Heart right ventricle (tissue), 16 donors: ENCODE data around the gene ZSCAN31. TPM values are rescaled to one million over a fixed set of nuclear protein-coding genes. Genes with fewer than 3 reads are reported as not detected.
"Not testable (repeated sequence)": the region's sequence is repeated elsewhere in the genome, so short reads cannot be mapped to it uniquely, and the experiment has no call there.

ENCODE experiments used
- ATAC-seq, 8 donors: fragments of 200-7000 bp; cut with Tn5 transposase; one replicate each; pipeline ENCODE4 v1.9.1; 2020; ENCODE audit warnings: mild to moderate bottlenecking in 8 of 8, moderate library complexity in 8 of 8, moderate number of reproducible peaks in 1 of 8
- DNase-seq, 2 donors: peaks; one replicate each; pipeline ENCODE4 v3.0.0-alpha.2; 2020
- H3K27ac ChIP-seq, 10 donors: fragments of 200-600 bp; sonication (generic) in 2 of 10; one replicate each; pipeline versions ENCODE4 v1.5.0 to v1.8.0; 2020 to 2022; ENCODE audit warnings: mild to moderate bottlenecking in 3 of 10
- H3K27me3 ChIP-seq, 7 donors: fragments of 200-600 bp; one replicate each; pipeline ENCODE4 v1.8.0; 2021 to 2022; ENCODE audit warnings: mild to moderate bottlenecking in 2 of 7
- H3K36me3 ChIP-seq, 9 donors: fragments of 200-600 bp; sonication (generic) in 1 of 9; one replicate each; pipeline versions ENCODE4 v1.5.0 to v1.8.0; 2020 to 2022; ENCODE audit warnings: mild to moderate bottlenecking in 2 of 9
- H3K4me1 ChIP-seq, 9 donors: fragments of 200-600 bp; sonication (generic) in 1 of 9; one replicate each; pipeline versions ENCODE4 v1.5.0 to v1.8.0; 2020 to 2022; ENCODE audit warnings: mild to moderate bottlenecking in 4 of 9
- H3K4me3 ChIP-seq, 10 donors: fragments of 200-600 bp; sonication (generic) in 2 of 10; one replicate each; pipeline versions ENCODE4 v1.5.0 to v1.8.0; 2020 to 2022; ENCODE audit warnings: mild to moderate bottlenecking in 7 of 10, moderate library complexity in 2 of 10
- H3K9me3 ChIP-seq, 11 donors: fragments of 200-600 bp in 10 of 11; sonication (generic) in 2 of 11; one replicate each; pipeline versions ENCODE4 v1.5.0 to v1.8.0; 2013 to 2022; ENCODE audit warnings: mild to moderate bottlenecking in 2 of 11, control low read depth in 1 of 11, moderate library complexity in 1 of 11
- CTCF ChIP-seq, 9 donors: fragments of 200-600 bp; sonication (generic) in 2 of 9; IDR thresholded peaks; one replicate each; pipeline versions ENCODE4 v1.5.0 to v1.8.0; 2021 to 2022; ENCODE audit warnings: antibody characterized with exemption in 9 of 9, mild to moderate bottlenecking in 5 of 9, moderate library complexity in 1 of 9
- WGBS, 2 donors: extraction: QIAGEN DNeasy Blood & Tissue Kit; methylation state at CpG; one replicate each; pipeline ENCODE4 v1.1.7; 2013; ENCODE audit warnings: inconsistent platforms in 1 of 2; 5-methylcytosine and 5-hydroxymethylcytosine counted together
- intact Hi-C, 10 donors: fragments of 100-400 bp; cut with DNase I; formaldehyde crosslinking; loops; one replicate each; pipeline versions ENCODE4 v1.11.1 to v1.14.2; 2022
- polyA plus RNA-seq, 2 donors: library from polyadenylated mRNA; stranded (reverse); fragments of 200-250 nt; gene quantifications; one replicate each; pipeline ENCODE4 v1.2.3, GENCODE V29; 2013
- total RNA-seq, 10 donors: library from RNA; stranded (reverse); fragmentation: NEBNext Ultra II Directional in 3 of 10; extraction: Animal tissue kit (Norgen Biotek cat#: 25700) in 3 of 10; gene quantifications; one replicate each; pipeline versions ENCODE4 v1.2.1 to v1.2.4, GENCODE V29; 2021 to 2023
- donor health status: Arrhythmogenic right ventricular cardiomyopathy.
- donor health status: ischemic (EF 13 %, LVEDD 7.1; RV severe dilation, severe dysfunction).
- donor health status: healthy with polysubstance abuse.
- donor health status: DM: no; HTN: yes; CAD: no.
- donor health status: DM: no; HTN: no; CAD: no.
- donor health status: ischemic (EF 25% LVEDD 6.9; RV normal size, moderate dysfunction).
- donor health status: ischemic (EF 25% LVEDD 5.7; RV mildly dilated, moderate dysfunction).
- donor health status: healthy.
- donor health status: DM: yes; HTN: yes; CAD: no.
- donor health status: Ischemic cardiomyopathy.
- donor health status: ischemic (EF 35%, LVEDD 5.7; RV mildly dilated, moderate dysfunction).
- donor health status: nonischemic (EF 11% LVEDD 7.7; RV severe dilation, severe dysfunction).
- donor health status: DM: yes; HTN: yes; CAD: no.
- donor health status: PGD.
- donor health status: ischemic (EF 29% LVEDD 5.4; RV normal size, mild dysfunction).
- donor health status: nonischemic (EF 23%, LVEDD 6.1; RV moderate dilation, normal function).

ZSCAN31 gene
- total and polyA plus RNA-seq, 12 donors, result 3.3 to 17.4 (median 11.2) TPM

DNA sequence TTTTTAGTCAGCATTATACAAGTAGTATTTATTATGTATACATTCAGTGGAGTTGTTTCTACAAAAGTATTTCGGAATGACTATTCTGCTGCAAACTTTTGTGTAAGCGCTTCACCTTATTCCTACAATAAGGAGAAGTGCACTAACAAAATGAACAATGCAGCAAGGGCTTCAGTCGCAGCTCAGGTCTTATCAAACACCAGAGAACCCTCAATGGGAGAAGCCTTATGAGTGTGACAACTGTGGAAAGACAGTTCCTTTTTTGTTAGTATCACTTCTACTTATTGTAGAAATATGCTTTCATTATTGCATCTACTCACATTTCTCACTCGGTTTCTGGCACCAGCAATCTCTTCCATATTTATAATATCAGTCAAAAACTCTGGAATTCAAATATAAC lies 32.6 kb upstream of the ZSCAN31 start:
- peaks cover 0 to 67% (median 26%) of the 10 kb centered on the region in 9 donors for H3K36me3 ChIP-seq
- intact Hi-C loops, result no loop called here

DNA sequence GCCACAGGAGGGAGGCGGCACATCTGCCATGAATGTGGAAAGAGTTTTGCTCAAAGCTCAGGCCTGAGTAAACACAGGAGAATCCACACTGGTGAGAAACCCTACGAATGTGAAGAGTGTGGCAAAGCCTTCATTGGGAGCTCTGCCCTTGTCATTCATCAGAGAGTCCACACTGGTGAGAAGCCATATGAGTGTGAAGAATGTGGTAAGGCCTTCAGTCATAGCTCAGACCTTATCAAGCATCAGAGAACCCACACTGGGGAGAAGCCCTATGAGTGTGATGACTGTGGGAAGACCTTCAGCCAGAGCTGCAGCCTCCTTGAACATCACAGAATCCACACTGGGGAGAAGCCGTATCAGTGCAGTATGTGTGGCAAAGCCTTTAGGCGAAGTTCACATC lies 29.6 kb upstream of the ZSCAN31 start:
- intact Hi-C loops, H3K9me3 ChIP-seq, DNase-seq, H3K4me1 ChIP-seq, H3K27me3 ChIP-seq, ATAC-seq, H3K27ac ChIP-seq, H3K4me3 ChIP-seq: not testable (repeated sequence)
- peaks cover 0 to 97% (median 29%) of the 10 kb centered on the region in 9 donors for H3K36me3 ChIP-seq
- 95 to 98% methylated on average over 4 of the region's 4 CpGs for WGBS, 2 donors

More for the DNA sequence above, 32.6 kb upstream of the ZSCAN31 start:
- Histone ChIP-seq H3K27ac (no peak overlapping the region), H3K9me3 (no peaks in the 10 kb centered on the region), H3K4me3 (no peak overlapping the region), H3K4me1 (no peaks in the 10 kb centered on the region), H3K27me3 (no peaks in the 10 kb centered on the region)
- no peak for ATAC-seq
- TF ChIP-seq CTCF (IDR thresholded peaks at IDR 0.05), result no peak
- 89 to 92% methylated on average over 4 of the region's 4 CpGs for whole genome bisulfite sequencing, 2 donors
- DNase-seq, result no peak

DNA sequence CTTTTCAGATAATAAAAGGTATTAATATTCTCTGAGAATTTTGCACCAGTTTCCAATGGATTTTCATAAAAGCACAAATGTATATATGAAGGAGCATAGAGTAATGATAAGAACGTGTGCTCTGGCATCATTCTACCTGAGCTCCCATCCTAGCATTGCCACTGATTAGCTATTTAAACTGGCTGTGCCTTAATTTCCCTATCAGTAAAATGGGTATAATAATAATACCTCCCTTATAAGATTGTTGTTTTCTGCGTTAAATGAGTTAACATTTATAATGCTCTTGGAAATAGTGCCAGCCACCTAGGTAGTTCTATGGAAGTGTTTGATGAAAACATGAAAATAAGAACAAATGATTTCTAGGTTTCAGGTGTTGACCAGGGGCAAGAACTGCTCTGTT lies 25.0 kb upstream of the ZSCAN31 start:
- no peaks in the 10 kb centered on the region for H3K27me3 ChIP-seq
- H3K4me1 ChIP-seq, result peaks cover 3 to 8% (median 6%) of the 10 kb centered on the region in 9 donors
- H3K9me3 ChIP-seq, result no peaks in the 10 kb centered on the region
- WGBS, 2 donors, result 92 to 94% methylated on average over 2 of the region's 2 CpGs
- no peak overlapping the region for H3K4me3 ChIP-seq
- intact Hi-C loops, result no loop called here
- peaks cover 0 to 70% (median 23%) of the 10 kb centered on the region in 9 donors for H3K36me3 ChIP-seq
- DNase-seq (no peak), ATAC-seq (no peak)
- no peak overlapping the region for H3K27ac ChIP-seq
- TF ChIP-seq CTCF (IDR thresholded peaks at IDR 0.05), result no peak

GRCh38 chr6:28359562-28359961 lies 23.6 kb upstream of the ZSCAN31 start:
- Histone ChIP-seq H3K4me1 (peaks cover 9 to 20% (median 17%) of the 10 kb centered on the region in 9 donors), H3K36me3 (peaks cover 0 to 56% (median 11%) of the 10 kb centered on the region in 9 donors)
- H3K4me3 ChIP-seq, H3K27ac ChIP-seq, H3K27me3 ChIP-seq, DNase-seq, H3K9me3 ChIP-seq, ATAC-seq: not testable (repeated sequence)
- intact Hi-C loops, result loop anchor here in 8 of 10 donors (5.0 to 10.0 kb wide), 10 partner anchors 92 to 455 kb away; partner anchors contain the start of genes ZSCAN9 (in 3 of the 8), ZSCAN26 (in 2 of the 8), NKAPL (in 1 of the 8) and ZKSCAN4 (in 1 of the 8)
- WGBS, 2 donors, result 95 to 96% methylated on average over 13 to 14 of the region's 16 CpGs

DNA sequence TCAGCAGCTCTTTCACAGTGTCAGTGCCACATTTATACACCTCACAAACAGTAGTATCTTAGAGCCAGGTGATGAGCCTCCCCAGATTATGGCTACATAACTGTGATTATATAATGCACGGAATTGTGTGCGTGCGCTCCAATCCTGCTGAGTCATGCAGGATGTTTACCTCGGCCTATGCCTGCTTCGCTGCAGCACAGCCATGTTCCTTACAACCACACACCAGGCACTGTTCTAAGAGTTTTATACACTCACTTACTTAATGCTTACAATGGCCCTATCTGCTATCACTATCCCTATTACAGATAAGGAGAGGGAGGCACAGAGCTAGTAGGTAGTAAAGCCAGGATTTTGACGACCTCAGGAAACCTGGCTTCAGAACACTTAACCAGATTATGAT lies 21.1 kb upstream of the ZSCAN31 start:
- no peaks in the 10 kb centered on the region for H3K9me3 ChIP-seq
- intact Hi-C loops, result loop anchor here (2.0 to 10.0 kb wide), 12 partner anchors 76 to 452 kb away; partner anchors contain the start of genes ZSCAN9 (in 3 of the 10), ZSCAN26 (in 2 of the 10), NKAPL (in 1 of the 10) and PGBD1 (in 1 of the 10)
- 79 to 80% methylated on average over 6 of the region's 6 CpGs for WGBS, 2 donors
- ATAC-seq (no peak), DNase-seq (no peak)
- H3K27me3 ChIP-seq, result no peaks in the 10 kb centered on the region
- no peak for TF ChIP-seq CTCF (IDR thresholded peaks at IDR 0.05)
- H3K36me3 ChIP-seq, result peaks cover 0 to 31% (median 6%) of the 10 kb centered on the region in 9 donors
- H3K4me1 ChIP-seq, result peaks cover 9 to 28% (median 21%) of the 10 kb centered on the region in 9 donors
- no peak overlapping the region for H3K4me3 ChIP-seq
- peak overlapping the region in 1 of 10 donors; percentile 91 for H3K27ac ChIP-seq
